Measurements from ENCODE around the gene VPS39. TPM values are rescaled to one million over a fixed set of nuclear protein-coding genes. Genes with fewer than 3 reads are reported as not detected.

Gene VPS39, protein sequence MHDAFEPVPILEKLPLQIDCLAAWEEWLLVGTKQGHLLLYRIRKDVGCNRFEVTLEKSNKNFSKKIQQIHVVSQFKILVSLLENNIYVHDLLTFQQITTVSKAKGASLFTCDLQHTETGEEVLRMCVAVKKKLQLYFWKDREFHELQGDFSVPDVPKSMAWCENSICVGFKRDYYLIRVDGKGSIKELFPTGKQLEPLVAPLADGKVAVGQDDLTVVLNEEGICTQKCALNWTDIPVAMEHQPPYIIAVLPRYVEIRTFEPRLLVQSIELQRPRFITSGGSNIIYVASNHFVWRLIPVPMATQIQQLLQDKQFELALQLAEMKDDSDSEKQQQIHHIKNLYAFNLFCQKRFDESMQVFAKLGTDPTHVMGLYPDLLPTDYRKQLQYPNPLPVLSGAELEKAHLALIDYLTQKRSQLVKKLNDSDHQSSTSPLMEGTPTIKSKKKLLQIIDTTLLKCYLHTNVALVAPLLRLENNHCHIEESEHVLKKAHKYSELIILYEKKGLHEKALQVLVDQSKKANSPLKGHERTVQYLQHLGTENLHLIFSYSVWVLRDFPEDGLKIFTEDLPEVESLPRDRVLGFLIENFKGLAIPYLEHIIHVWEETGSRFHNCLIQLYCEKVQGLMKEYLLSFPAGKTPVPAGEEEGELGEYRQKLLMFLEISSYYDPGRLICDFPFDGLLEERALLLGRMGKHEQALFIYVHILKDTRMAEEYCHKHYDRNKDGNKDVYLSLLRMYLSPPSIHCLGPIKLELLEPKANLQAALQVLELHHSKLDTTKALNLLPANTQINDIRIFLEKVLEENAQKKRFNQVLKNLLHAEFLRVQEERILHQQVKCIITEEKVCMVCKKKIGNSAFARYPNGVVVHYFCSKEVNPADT
- 30.3 and 31.4 TPM in 2 replicates for total RNA-seq

DNA sequence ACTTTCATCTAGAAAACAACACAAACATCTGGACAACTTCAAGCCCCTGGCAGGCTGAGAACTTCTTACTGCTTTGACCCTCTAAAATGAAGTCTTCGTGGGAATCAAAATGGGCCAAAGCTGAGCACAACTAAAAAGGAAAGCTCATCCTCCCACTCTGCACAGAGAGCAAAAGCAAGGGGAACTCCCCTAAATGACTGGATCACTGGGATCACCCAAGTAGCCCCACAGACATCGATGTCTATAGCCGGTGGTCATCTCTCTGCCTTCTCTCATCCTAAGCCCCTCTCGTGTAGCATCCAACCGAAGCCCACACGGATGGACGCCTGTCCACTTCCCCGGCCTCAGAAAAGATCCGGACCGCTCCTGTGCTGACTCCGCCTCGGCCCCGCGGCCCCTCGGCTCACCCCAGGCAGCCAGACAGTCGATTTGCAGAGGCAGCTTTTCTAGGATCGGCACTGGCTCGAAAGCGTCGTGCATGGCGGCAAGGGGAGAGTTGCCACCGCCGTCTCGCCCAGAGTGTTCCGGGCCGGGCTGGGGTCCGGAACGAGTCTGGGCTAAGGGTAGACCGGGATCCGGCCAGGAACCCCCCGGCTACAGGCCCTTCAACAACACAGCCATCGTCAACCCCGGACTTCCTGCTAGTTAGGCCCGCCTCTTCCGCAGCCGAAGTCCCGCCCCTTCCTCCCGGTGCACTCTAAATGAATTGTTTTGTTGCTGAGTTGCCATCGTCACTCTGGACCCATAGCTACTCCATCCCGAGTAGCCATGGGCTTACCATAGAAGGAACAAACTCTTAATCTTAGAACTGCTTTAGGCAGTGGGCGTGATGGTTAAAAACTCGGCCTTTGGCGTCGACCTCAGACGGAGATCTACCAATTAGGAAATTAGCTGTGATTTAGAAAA lies at the start of gene VPS39:
Gene VPS39 (minus strand): TSS at position 631 of the 906 bp plus-strand sequence. CDS start 151 bp downstream, at position 480.

DNA sequence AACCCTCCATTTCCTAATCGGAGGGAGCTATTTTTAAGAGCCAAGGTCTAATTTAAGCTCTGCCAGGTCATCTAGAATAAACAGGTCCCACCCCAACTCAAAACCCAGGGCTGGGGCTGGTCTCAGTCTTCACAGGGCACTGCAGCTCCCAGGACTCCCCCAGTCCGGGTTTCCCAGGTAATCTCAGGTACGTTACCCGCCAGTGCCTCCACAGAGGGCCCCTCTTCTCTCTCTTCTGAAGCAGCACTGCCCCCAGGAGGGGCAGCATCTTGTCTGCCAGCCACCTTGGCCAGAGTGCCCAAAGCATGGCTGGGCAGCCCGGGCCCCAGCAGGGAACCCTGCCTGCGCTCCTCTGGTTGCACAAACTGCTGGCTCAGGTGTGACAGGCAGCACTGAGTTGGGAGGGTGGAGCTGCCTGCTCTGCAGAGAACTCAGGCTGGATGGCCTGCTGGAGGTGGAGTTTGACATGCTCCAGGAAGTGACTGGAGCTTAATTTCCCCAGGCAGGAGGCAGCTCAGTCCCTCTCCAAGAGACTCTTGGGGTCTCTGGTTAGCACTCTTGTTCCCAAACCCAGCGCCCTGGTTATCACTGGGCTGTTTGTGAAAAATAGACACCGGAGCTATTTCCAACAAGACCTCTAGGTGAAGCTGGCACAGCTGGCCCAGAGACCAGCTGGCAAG lies 51.7 kb downstream of the VPS39 start, which contains the start of gene PLA2G4F:
Gene PLA2G4F (minus strand): TSS at position 394 of the 680 bp plus-strand sequence. CDS start 87 bp downstream, at position 307.

Other genes starting within 250 kb of the VPS39 start
- gene EHD4, start 235.7 kb downstream of the VPS39 start, total RNA-seq = 15.5 and 17.7 TPM in 2 replicates
- not detected in 2 replicates for gene PLA2G4E, start 187.3 kb downstream of the VPS39 start, total RNA-seq
- not detected in 2 replicates for gene PLA2G4D, start 113.7 kb downstream of the VPS39 start, total RNA-seq
- not detected in 2 replicates for gene PLA2G4F, start 51.7 kb downstream of the VPS39 start, total RNA-seq
- gene GANC, start 64.9 kb upstream of the VPS39 start, total RNA-seq = 10.7 and 13.0 TPM in 2 replicates
- gene TMEM87A, start 65.1 kb upstream of the VPS39 start, total RNA-seq = 25.8 and 32.4 TPM in 2 replicates
- 1.4 and 2.3 TPM in 2 replicates for gene CAPN3, start 151.2 kb upstream of the VPS39 start, total RNA-seq

Data from cardiac atrium fibroblast (primary cell).